Type B pancreatic cell (in vitro differentiated cells): ENCODE results near the gene GLIS1. TPM values are rescaled to one million over a fixed set of nuclear protein-coding genes. Genes with fewer than 3 reads are reported as not detected.

Experiments used
- DNase-seq: peaks from one replicate; pipeline ENCODE4 v3.0.0; 2021; ENCODE audit warnings: mixed read lengths; ENCODE audit not compliant: unreplicated experiment; ENCODE audit errors: extremely low spot score
- H3K27ac Mint-ChIP-seq: 2 replicates; pipeline ENCODE4 v1.8.0; 2021; ENCODE audit warnings: mild to moderate bottlenecking, mixed read lengths
- H3K27me3 Mint-ChIP-seq: 2 replicates; pipeline ENCODE4 v1.8.0; 2021; ENCODE audit warnings: mixed read lengths
- H3K36me3 Mint-ChIP-seq: 2 replicates; pipeline ENCODE4 v1.8.0; 2021; ENCODE audit warnings: mixed read lengths
- H3K4me1 Mint-ChIP-seq: one replicate; pipeline ENCODE4 v1.8.0; 2021; ENCODE audit warnings: mixed read lengths; ENCODE audit not compliant: unreplicated experiment
- H3K4me3 Mint-ChIP-seq: 2 replicates; pipeline ENCODE4 v1.8.0; 2021; ENCODE audit warnings: mild to moderate bottlenecking, mixed read lengths
- H3K9me3 Mint-ChIP-seq: 2 replicates; pipeline ENCODE4 v1.8.0; 2021; ENCODE audit warnings: mixed read lengths
- total RNA-seq: library from RNA; stranded (reverse); gene quantifications from 2 replicates; pipeline ENCODE4 v1.2.1, GENCODE V29; 2021; ENCODE audit warnings: low replicate concordance
- TF ChIP-seq, protein P1 (sequence below): fragments of 200-600 bp; sonication (generic); conservative IDR thresholded peaks from 2 replicates; pipeline ENCODE4 v1.5.0; 2021; ENCODE audit warnings: antibody characterized with exemption, mild to moderate bottlenecking

Gene GLIS1
- total RNA-seq, 1 donor from 2014 or later: 2.1 TPM

DNA sequence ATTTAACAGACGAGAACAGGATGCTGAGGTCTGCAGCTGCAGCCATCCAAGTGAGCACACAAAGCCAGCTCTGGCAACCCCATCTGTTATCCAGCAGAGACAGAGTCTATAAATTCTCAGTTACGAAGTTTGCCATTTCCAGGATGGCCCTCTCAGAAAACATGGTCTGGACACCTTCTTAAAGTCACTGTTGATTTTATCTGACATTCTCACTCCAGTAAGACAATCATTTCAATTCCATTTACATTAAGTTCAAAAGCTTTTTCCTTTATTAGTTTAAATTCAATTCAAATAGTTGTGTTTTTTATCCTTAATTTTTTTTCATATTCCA is 154.2 kb downstream of the GLIS1 start:
- Mint-ChIP-seq H3K27me3 (peaks cover 18% of the 10 kb centered on the region), H3K27ac (no peak overlapping the region), H3K4me3 (no peak overlapping the region), H3K9me3 (no peaks in the 10 kb centered on the region), H3K36me3 (no peaks in the 10 kb centered on the region), H3K4me1 (peaks cover 55% of the 10 kb centered on the region)
- no peak for DNase-seq
- TF ChIP-seq, protein P1, sequence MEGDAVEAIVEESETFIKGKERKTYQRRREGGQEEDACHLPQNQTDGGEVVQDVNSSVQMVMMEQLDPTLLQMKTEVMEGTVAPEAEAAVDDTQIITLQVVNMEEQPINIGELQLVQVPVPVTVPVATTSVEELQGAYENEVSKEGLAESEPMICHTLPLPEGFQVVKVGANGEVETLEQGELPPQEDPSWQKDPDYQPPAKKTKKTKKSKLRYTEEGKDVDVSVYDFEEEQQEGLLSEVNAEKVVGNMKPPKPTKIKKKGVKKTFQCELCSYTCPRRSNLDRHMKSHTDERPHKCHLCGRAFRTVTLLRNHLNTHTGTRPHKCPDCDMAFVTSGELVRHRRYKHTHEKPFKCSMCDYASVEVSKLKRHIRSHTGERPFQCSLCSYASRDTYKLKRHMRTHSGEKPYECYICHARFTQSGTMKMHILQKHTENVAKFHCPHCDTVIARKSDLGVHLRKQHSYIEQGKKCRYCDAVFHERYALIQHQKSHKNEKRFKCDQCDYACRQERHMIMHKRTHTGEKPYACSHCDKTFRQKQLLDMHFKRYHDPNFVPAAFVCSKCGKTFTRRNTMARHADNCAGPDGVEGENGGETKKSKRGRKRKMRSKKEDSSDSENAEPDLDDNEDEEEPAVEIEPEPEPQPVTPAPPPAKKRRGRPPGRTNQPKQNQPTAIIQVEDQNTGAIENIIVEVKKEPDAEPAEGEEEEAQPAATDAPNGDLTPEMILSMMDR: no peak

- no peaks in the 10 kb centered on the region for H3K36me3 Mint-ChIP-seq
- no peaks in the 10 kb centered on the region for H3K9me3 Mint-ChIP-seq
- peak overlapping the region; percentile 27 for H3K27ac Mint-ChIP-seq
- DNase-seq: peak; percentile 49
- peak overlapping the region; percentile 23 for H3K4me3 Mint-ChIP-seq
- H3K27me3 Mint-ChIP-seq: peaks cover 18% of the 10 kb centered on the region
- peaks cover 54% of the 10 kb centered on the region for H3K4me1 Mint-ChIP-seq
- TF ChIP-seq, protein P1: no peak
These were observed 154.8 kb downstream of the GLIS1 start for GRCh38 chr1:53583868-53584776.

DNA sequence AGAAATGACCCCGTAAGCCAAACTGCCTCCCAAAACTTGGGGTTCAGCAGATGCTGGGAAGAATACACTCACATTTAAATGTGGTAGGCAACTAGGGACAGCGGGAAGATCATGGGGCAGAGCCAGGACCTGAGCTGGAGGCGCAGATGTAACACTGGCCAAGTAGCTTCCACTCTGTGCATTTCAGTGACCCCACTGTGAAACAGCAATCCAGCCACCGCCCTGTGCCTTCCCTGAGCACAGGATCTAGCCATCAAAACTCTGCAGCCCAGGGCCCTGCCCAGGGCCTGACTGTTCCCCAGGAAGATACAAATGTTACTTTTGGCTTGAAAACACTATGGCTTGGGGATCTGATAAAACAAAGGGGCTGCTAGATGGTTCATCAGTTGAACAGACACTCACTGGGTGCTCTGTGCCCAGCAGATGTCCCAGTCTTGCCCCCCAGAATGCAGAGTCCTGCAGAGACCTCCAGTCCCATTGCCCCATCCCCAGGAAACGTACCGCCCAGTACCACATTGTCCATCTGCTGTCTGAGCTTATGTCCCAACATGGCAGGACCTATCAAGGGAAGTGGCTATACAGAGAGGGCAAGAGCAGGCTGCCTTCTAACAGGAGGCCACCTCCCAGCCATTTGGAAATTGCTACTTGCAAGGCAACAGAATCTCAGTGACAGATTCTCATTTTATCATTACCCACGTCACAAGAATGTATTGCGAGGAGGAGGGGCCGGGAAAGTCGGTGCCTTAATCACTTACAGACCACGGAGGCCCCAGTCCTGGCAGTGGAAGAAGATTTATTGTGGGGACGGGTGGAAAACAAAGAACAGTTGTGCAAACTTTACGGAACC is 155.7 kb downstream of the GLIS1 start:
- H3K4me3 Mint-ChIP-seq: peak overlapping the region; percentile 23
- H3K4me1 Mint-ChIP-seq: peaks cover 52% of the 10 kb centered on the region
- DNase-seq: no peak
- H3K9me3 Mint-ChIP-seq: no peaks in the 10 kb centered on the region
- no peaks in the 10 kb centered on the region for H3K36me3 Mint-ChIP-seq
- TF ChIP-seq, protein P1: no peak
- peaks cover 17% of the 10 kb centered on the region for H3K27me3 Mint-ChIP-seq
- H3K27ac Mint-ChIP-seq: peak overlapping the region; percentile 36

DNA sequence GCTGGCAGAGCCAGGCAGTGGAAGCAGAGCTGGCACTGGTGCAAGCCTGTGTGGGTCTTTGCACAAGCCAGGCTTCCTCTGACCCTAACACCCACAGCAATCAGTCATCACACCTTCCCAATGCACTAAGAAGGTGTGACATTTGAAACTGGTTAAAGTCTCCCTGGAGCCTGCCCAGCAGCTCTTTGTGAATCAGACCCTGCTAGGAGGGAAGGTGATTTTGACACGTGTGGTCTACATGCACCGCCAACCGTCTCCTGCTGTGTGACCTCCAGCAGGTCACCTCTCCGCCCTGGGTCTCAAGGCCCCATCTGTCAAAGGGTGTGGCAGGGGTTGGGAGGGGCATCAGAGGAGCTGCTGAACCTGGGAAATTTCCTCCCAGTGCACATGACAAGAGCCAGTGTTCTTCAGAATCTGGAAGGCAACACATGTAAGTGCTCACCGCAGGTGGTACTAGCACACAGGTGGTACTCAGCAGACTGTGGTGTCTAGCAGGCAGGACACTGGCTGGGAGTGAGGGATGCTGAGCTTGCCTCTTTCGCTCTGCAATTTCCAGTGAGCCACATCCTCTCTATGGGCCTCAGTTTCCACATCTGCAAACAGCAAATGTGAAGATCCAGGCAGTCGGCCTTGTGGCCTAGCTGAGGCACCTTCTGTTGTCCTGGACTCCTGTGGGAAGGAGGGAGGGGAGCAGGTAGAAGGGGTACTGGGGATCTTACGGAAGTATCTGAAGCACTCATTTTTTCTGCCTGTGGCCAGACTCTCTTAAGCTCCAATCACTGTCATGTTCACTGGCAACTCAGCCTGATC is 156.5 kb downstream of the GLIS1 start:
- peak overlapping the region; percentile 36 for H3K27ac Mint-ChIP-seq
- TF ChIP-seq, protein P1: no peak

DNA sequence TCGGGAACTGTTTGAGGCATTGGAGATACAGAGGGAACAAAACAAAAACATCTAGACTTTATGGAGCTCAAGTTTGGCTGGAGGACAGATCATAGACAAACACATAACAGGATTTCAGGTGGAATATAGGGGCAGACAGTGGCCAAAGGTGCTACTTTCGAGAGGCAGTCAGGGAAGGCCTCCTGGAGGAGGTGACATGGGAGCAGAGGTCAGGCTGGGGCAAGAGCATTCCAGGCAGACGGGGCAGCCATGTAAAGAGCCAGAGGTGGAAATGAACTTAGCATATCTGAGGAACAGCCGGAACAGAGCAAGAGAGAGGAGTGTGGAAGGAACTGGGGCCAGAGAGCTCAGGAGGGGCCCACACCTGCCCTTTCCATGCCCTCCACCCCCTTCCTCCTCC is 157.5 kb downstream of the GLIS1 start:
- H3K4me3 Mint-ChIP-seq: no peak overlapping the region
- H3K36me3 Mint-ChIP-seq: no peaks in the 10 kb centered on the region
- TF ChIP-seq, protein P1: no peak
- no peak overlapping the region for H3K27ac Mint-ChIP-seq
- peak; percentile 48 for DNase-seq
- peaks cover 12% of the 10 kb centered on the region for H3K27me3 Mint-ChIP-seq
- H3K4me1 Mint-ChIP-seq: peaks cover 51% of the 10 kb centered on the region
- H3K9me3 Mint-ChIP-seq: no peaks in the 10 kb centered on the region

More for the DNA sequence above, 156.5 kb downstream of the GLIS1 start:
- Mint-ChIP-seq H3K9me3 (no peaks in the 10 kb centered on the region), H3K27me3 (peaks cover 17% of the 10 kb centered on the region), H3K36me3 (no peaks in the 10 kb centered on the region), H3K4me3 (no peak overlapping the region), H3K4me1 (peaks cover 51% of the 10 kb centered on the region)
- DNase-seq: peak; percentile 67
